ENCODE data around the gene RPTOR.
"Not testable (repeated sequence)": the region's sequence is repeated elsewhere in the genome, so short reads cannot be mapped to it uniquely, and the experiment has no call there.

The RPTOR gene

DNA sequence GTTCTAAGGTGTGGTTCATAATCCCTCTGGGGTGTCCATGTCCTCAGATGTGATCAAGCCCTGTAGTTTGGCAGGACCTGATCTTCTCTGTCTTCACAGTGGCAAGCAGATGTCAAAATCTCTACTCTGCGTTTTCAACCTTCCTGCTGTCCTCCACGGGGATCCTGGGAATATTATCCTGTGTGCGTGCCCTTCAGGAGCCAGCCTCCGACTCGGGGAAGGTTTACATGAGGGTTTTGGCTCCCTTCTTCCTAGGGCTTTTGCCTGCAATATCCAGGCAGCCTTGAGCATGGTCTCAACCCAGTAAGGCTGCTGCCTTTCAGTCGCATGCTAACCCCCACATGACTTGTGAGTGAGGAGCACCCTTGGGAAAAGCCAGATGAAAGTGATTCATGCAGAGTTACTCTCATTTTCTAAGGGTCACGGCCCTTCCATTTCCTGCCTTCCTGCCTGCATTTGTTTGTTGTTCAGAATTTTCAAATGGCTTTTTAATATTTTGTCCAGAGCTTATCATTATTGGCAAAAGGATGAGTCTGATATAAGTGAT is 244.8 kb downstream of the RPTOR start:
- no peak for DNase-seq

- DNase-seq, result no peak
These were observed 245.6 kb downstream of the RPTOR start for GRCh38 chr17:80790021-80790765.

- DNase-seq, result no peak
These were observed 246.5 kb downstream of the RPTOR start for GRCh38 chr17:80790981-80791742.

DNA sequence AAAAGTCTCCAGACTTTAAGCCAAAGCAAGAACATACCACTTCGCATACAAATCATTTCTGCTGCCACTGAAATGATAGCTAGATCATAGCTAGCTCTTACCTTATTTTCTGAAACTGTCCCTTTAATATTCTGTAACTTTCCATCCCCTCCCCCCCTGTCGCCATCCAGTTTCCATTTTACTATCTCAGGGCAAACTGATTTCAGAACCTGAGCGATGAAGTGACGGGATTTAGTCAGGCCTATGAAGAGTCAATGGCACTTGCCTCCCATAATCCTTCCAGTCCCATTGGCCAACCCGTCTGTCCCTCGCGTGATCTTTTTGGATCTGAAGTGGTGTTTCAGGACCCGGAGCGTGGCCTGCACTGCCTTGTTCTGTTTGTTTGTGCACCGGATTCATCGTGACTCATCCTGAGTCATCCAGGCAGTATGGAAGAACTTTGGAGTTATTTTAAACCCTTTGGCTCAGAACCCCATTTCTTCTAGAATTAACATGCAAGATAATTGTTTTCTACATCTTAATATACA is 247.2 kb downstream of the RPTOR start:
- DNase-seq, result no peak

DNA sequence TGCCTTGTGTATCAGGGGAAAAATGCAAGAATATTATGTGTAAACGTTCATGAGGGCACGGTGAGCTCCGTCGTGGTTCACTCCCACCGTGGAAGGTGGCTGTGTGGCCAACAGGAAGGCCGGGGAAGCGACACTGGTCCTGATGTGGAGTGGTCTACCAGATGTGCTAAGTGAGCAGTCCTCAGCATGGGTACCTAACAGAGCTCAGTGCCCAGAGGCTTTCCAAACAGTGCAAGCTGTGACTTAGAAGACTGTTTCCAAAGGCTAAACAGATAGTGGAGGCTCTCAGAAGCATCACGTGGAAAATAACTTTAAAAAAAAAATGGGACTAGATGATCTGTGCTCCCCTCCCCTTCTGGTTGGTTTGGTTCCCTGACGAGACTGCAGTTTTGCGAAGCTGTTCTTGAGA is 247.7 kb downstream of the RPTOR start:
- no peak for DNase-seq

GRCh38 chr17:80793421-80793820 is 248.8 kb downstream of the RPTOR start:
- no peak for DNase-seq

DNA sequence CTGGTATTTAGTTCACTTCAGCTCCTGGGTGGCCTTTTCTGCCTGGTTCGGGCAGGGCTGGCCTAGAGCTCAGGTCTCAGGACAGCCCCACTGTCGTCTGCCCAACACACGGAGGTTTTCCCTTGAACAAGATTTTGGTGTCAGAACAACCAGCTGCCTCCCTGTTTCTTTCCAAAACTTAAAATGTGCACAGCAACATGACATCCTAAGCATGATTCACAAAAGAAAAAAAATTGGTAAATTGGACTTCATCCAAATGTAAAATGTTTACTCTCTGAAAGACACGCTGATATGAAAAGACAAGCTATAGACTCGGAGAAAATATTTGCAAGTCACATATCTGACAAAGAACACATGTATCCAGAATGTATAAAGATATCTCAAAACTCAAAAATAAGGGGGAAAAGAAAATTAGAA is 249.2 kb downstream of the RPTOR start:
- DNase-seq, result peak; percentile 3

DNA sequence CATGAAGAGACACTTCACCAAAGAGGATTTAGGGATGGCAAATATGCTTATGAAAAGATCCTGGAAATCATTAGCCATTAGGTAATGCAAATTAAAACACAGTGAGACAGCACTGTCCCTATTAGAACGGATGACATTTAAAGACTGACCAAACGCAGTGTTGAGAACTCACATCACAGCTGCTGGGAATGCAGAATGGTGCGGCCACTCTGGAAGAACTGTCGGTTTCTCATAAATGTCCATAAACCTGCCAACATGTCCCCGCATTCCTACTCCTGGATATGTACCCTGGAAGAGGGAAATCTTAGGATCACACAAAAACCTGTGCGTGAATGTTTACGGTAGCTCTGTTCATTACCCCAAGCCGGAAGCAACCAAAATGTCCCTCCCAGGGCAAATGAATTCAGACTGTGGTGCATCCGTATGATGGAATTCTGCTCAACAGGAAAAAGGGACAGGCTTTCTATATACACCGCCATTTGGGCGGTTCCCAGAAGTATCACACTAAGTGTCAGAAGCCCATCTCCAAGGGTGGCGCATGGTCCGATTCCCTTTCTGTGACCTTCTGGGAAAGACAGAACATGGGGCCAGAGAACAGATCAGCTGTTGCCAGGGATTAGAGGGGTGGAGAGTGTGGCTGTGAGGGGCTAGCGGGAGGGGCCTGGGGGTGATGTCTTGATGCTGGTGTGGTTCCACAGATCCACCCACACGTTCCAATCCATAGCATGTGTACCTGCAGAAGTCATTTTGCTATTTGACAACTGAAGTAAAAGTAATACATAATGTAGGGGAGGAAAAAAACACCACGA is 249.8 kb downstream of the RPTOR start:
- no peak for DNase-seq

- DNase-seq, result no peak
These were observed 250.5 kb downstream of the RPTOR start for GRCh38 chr17:80795090-80795580.

GRCh38 chr17:80795754-80796153 is 251.1 kb downstream of the RPTOR start:
- peak; percentile 37 for DNase-seq

DNA sequence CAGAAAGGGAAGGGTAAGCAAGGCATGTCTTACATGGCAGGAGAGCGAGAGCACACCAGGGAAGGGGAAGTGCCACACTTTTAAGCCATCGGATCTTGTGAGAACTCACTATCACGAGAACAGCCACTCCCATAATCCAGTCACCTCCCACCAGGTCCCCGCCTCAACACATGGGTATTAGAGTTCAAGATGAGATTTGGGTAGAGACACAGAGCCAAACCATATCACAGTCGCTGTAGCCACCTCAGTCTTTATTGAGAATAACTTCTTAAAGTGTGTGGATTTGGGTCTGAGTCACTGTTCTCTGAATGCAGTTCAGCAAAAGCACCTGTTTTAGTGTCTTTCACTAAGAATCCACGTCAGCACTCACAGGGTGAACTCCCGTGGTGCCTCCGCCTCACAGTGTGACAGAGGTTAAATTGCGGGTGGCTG is 251.8 kb downstream of the RPTOR start:
- DNase-seq, result no peak

DNA sequence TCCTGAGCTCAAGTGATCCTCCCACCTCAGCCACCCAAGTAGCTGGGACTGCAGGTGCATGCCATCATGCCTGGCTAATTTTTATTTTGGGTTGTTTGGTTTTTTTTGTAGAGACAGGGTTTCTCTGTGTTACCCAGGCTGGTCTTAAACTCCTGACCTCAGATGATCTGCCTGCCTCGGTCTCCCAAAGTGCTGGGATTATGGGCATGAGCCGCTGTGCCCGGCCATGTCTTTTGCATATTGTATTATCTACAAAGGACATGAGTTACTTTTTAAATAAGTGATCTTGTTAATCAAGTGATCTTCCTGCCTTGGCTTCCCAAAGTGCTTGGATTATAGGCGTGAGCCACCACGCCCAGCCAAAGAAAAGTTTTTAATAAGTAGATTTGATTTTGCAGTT is 252.6 kb downstream of the RPTOR start:
- not testable (repeated sequence) for DNase-seq

- DNase-seq, result no peak
These were observed 253.3 kb downstream of the RPTOR start for GRCh38 chr17:80797741-80798594.

DNA sequence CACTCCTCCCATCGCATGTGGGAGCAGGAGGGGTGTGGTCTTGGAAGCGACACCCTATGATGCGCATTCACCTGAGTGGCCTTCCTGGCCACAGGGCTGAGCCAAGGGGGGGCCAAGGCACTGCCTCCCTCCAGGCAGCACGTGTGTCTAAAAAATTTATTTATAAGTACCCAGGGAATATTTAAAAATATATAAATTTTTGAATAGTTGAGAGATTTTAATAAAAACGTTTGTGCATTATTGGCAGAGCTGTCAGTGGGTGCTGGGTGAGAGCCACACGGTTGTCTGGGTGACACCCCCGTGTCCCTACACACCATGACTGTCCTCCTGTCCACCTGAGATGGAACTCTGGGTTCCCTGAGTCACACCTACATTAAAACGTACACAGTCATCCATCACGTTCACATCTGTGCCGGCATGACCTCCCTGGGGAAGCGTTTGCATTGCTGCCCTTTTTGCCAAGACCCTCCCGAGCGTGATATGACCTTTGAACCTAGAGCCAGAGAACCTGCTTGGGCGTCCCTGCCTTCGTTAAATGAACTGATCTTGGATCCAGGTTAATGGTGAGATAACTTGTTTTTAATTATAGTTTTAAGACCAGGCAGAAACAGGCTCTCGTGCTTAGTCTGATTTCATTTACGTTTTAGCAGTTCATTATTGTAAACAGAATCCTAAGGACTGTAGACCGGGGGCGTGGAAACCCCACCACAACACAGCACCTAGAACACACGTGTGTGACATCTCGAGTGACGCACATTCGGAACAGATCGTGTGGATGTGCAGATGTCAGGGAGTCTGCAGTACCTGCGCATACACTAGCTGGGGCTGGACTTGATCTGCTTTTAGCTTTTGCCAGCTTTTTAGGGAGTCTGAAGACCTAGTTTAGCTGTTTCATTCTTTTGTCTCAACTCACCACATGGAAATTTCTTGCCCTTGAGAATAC is 254.2 kb downstream of the RPTOR start:
- DNase-seq, result no peak

DNA sequence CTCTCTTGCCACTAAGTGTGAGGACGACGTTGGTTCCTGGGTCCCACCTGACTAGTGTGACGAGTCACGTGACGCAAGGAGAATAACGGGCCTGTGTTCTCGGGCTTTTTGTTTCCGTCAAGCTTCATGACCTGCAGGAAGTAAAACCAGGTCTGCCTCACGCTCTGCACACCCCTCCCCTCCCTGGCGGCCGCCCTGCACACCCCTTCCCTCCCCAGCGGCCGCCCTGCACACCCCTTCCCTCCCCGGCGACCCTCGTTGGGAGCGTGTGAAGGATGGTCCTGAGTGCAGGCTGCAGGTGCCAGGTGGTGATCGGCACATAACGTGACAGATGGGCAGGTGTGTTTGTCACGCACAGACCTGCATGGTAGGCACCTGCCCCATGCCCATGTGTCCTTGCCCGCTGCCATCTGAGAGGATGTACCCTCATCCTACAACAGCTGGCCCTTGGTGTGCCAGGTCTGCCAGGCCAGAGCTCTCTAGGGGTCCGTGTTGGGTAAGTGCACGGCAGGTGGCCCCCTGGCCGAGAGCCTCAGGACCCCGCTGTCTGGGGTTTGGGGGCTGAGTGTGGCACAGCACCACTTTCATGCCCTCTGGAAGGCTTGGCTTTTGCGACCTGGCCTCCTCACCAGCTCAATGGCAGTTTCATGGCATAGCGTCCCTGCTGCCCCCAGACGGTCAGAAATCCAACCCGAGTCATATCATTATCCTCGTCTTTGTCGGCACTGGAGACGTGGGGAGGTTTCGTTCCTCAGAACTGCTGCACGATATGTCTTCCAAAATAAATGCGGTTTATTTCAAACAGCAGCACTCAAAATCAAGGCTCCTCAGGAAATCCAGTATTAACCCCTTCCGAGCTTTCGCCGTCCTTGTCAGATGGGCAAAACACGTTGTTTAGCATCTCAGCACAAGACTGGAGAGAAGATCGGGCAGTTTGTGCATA is 255.2 kb downstream of the RPTOR start:
- no peak for DNase-seq

- no peak for DNase-seq
These were observed 256.1 kb downstream of the RPTOR start for GRCh38 chr17:80800481-80801391.

DNA sequence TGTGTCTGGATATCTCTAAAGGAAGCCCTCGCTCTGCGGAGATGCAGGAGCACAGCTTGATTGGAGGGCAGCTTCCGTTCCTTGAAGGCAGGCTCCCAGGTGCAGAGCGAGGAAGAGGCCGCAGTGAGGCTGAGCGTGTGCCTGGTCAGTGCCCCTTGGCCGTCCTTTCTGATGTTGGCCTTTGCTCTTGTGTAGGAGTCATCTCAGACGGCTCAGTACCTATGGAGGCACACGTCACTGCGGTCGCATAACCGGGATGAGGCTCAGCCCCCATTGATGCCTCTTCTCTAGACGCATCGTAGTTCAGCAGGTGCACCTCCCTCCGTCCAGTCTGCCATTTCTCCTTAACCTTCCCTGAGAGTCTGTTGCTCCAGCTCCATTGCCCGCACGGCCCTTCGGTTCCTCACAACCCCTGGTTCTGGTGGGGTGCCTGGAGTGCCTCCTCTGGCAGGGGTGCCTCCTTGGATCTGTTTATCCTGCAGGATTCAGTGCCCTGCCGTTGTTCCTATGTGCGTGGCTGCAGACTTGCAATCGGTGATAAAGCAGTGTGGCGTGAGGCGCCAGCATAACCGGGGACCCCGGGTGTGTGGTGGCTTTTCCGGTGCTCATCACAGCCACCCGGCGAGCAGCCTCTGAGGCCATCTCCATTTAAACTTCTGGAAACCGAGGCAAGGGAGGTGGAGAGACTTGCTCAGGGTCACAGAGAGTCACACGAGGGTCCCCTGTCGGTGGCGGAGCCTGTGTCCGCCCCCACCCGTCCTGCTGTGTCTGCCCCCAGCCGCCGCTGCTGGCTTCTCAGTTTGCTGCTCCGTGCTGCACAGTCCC is 258.2 kb downstream of the RPTOR start:
- DNase-seq, result no peak

Data from NCI-H1694 treated with DMSO at 0.1 percent for 48 hours (cell line).